GM12878 (cell line): ENCODE data around the gene OR2AT4. TPM values are rescaled to one million over a fixed set of nuclear protein-coding genes. Genes with fewer than 3 reads are reported as not detected.

Source experiments
- ATAC-seq: fragments of 200-7000 bp; cut with Tn5 transposase; 3 replicates; pipeline ENCODE4 v1.9.1; 2020; ENCODE audit warnings: mild to moderate bottlenecking, moderate library complexity
- BruUV-seq: library from RNA; stranded (reverse); fragments of 400-500 nt; replicated peaks from 2 replicates; lab custom pipeline; 2021; lab: Mats Ljungman, UMichigan
- CTCF ChIA-PET: fragments of 300-600 bp; sonication (Branson Sonifier 250); formaldehyde crosslinking; extraction: SDS; loops from one replicate; lab custom pipeline; 2021; ENCODE audit warnings: inconsistent platforms; lab: Yijun Ruan, JAX
- POLR2A ChIA-PET: fragments of 350-600 bp; formaldehyde crosslinking; extraction: SDS; loops from one replicate; lab custom pipeline; 2021; ENCODE audit warnings: inconsistent platforms; lab: Charles Lee
- RAD21 ChIA-PET: fragments of 300-600 bp; sonication (Branson Sonifier 250); formaldehyde crosslinking; loops from one replicate; lab custom pipeline; 2023; ENCODE audit warnings: antibody characterized with exemption; ENCODE audit not compliant: unreplicated experiment; lab: Charles Lee
- SMC1A ChIA-PET: fragments of 300-600 bp; sonication (Branson Sonifier 250); formaldehyde crosslinking; loops from one replicate; lab custom pipeline; 2023; ENCODE audit not compliant: unreplicated experiment, uncharacterized antibody; lab: Charles Lee
- DNase-seq: peaks from one replicate; pipeline ENCODE4 v3.0.0-alpha.2; 2011; ENCODE audit warnings: low read depth, low spot score
- FAIRE-seq: peaks from 3 replicates; lab custom pipeline; 2011; peaks lifted over from hg19 to GRCh38; lab: Jason Lieb, UNC
- H2AFZ ChIP-seq: 2 replicates; pipeline ENCODE4 v1.6.0; 2011; ENCODE audit warnings: low read depth, low read length, control low read depth; ENCODE audit not compliant: control insufficient read depth
- H3K27ac ChIP-seq: 2 replicates; pipeline ENCODE4 v1.5.1; 2011; ENCODE audit warnings: control low read depth; ENCODE audit not compliant: control insufficient read depth, insufficient read depth
- H3K27me3 ChIP-seq, 2 experiments: replicated peaks in 1 of 2; 2 replicates each; pipeline versions ENCODE4 v1.6.0 to v1.6.1; 2011; ENCODE audit warnings: low read length in 1 of 2; ENCODE audit not compliant: control insufficient read depth in 2 of 2, insufficient read depth in 2 of 2
- H3K36me3 ChIP-seq, 2 experiments: 2 replicates each; pipeline ENCODE4 v1.5.1; 2011; ENCODE audit warnings: low read length in 1 of 2; ENCODE audit not compliant: control insufficient read depth in 2 of 2, insufficient read depth in 2 of 2
- H3K4me1 ChIP-seq: 2 replicates; pipeline ENCODE4 v1.6.1; 2011; ENCODE audit warnings: mild to moderate bottlenecking, low read length, moderate library complexity, mixed read lengths; ENCODE audit not compliant: control insufficient read depth, insufficient read depth
- H3K4me2 ChIP-seq: 2 replicates; pipeline ENCODE4 v1.6.0; 2011; ENCODE audit warnings: control low read depth; ENCODE audit not compliant: control insufficient read depth, insufficient read depth
- H3K4me3 ChIP-seq: fragments of 200-600 bp; sonication (generic); 2 replicates; pipeline ENCODE4 v1.5.1; 2016
- H3K79me2 ChIP-seq: 2 replicates; pipeline ENCODE4 v1.6.0; 2011; ENCODE audit warnings: low read length; ENCODE audit not compliant: control insufficient read depth, insufficient read depth
- H3K9ac ChIP-seq: 2 replicates; pipeline ENCODE4 v1.8.0; 2011; ENCODE audit warnings: low read length, control low read depth, mixed read lengths; ENCODE audit not compliant: control insufficient read depth, insufficient read depth
- H3K9me3 ChIP-seq: replicated peaks from 3 replicates; pipeline ENCODE4 v1.5.1; 2011; ENCODE audit warnings: mild to moderate bottlenecking, low read length; ENCODE audit not compliant: control insufficient read depth, insufficient read depth
- H4K20me1 ChIP-seq: 2 replicates; pipeline ENCODE4 v1.6.0; 2011; ENCODE audit not compliant: control insufficient read depth, insufficient read depth
- ATF7 ChIP-seq: fragments of 450-650 bp; IDR thresholded peaks from 2 replicates; pipeline ENCODE4 v1.6.1; 2016; ENCODE audit warnings: low read depth, mild to moderate bottlenecking
- CHD4 ChIP-seq: fragments of 200-600 bp; sonication (generic); IDR thresholded peaks from 2 replicates; pipeline ENCODE4 v1.6.1; 2016; ENCODE audit warnings: mild to moderate bottlenecking
- EGR1 ChIP-seq, 2 experiments: IDR thresholded peaks; 1 replicate in 1 of 2; 2 replicates in 1 of 2; pipeline ENCODE4 v1.6.1; 2011 to 2012; ENCODE audit warnings: low read depth in 2 of 2, low read length in 2 of 2, borderline replicate concordance in 1 of 2, mild to moderate bottlenecking in 1 of 2, moderate library complexity in 1 of 2
- HDGF ChIP-seq: fragments of 450-650 bp; IDR thresholded peaks from 2 replicates; pipeline ENCODE4 v1.6.1; 2016; ENCODE audit warnings: antibody characterized with exemption
- KDM1A ChIP-seq: fragments of 200-600 bp; sonication (generic); IDR thresholded peaks from 2 replicates; pipeline ENCODE4 v1.6.1; 2016; ENCODE audit warnings: borderline replicate concordance
- MEF2A ChIP-seq: IDR thresholded peaks from 2 replicates; pipeline ENCODE4 v1.6.1; 2011; ENCODE audit warnings: low read depth, mild to moderate bottlenecking, low read length, moderate library complexity; ENCODE audit not compliant: insufficient read depth
- MXI1 ChIP-seq: fragments of 150-350 bp; IDR thresholded peaks from 2 replicates; pipeline ENCODE4 v1.6.1; 2011; ENCODE audit warnings: low read depth, mild to moderate bottlenecking, inconsistent platforms, low read length, improper control_type of control experiment
- MYC ChIP-seq: IDR thresholded peaks from 2 replicates; pipeline ENCODE4 v1.6.1; 2011; ENCODE audit warnings: mild to moderate bottlenecking, low read length, moderate library complexity, inconsistent platforms; ENCODE audit not compliant: insufficient read depth, insufficient replicate concordance, insufficient read length, severe bottlenecking
- SIX5 ChIP-seq: IDR thresholded peaks from 2 replicates; pipeline ENCODE4 v1.6.1; 2011; ENCODE audit warnings: mild to moderate bottlenecking, low read depth, low read length, moderate library complexity; ENCODE audit not compliant: severe bottlenecking
- SUPT20H ChIP-seq: IDR thresholded peaks from 2 replicates; pipeline ENCODE4 v1.6.1; 2011; ENCODE audit warnings: low read depth, mild to moderate bottlenecking, low read length, moderate library complexity, borderline replicate concordance; ENCODE audit not compliant: control insufficient read depth
- TBL1XR1 ChIP-seq: IDR thresholded peaks from 2 replicates; pipeline ENCODE4 v1.6.1; 2012; ENCODE audit warnings: low read depth, low read length, improper control_type of control experiment
- TCF7 ChIP-seq: IDR thresholded peaks from 2 replicates; pipeline ENCODE4 v1.6.1; 2014; ENCODE audit warnings: antibody characterized with exemption, borderline replicate concordance
- WGBS: methylation state at CpG from one replicate; pipeline ENCODE4 v1.1.6; 2016; ENCODE audit warnings: low lambda C conversion rate; ENCODE audit not compliant: insufficient replicate concordance, insufficient coverage; ENCODE audit errors: missing lambda C conversion rate; 5-methylcytosine and 5-hydroxymethylcytosine counted together
- in situ Hi-C: fragments of 300-500 bp; cut with MboI; formaldehyde crosslinking; loops from 9 replicates; pipeline ENCODE4 v1.14.3; 2018; ENCODE audit warnings: mixed read lengths
- intact Hi-C: fragments of 100-400 bp; cut with micrococcal nuclease; formaldehyde crosslinking; loops from one replicate; pipeline ENCODE4 v1.14.2; 2022; ENCODE audit not compliant: unreplicated experiment
- polyA plus RNA-seq, 11 experiments: library from polyadenylated mRNA; depleted of rRNA in 4 of 11; unstranded in 6 of 11; stranded (reverse) in 5 of 11; fragments of >200 nt; fragmentation: Nextera tagmentation in 4 of 11; fragmentation: Illumina TruSeq in 1 of 11; extraction: Ambion mirVana in 4 of 11; extraction: Trizol in 1 of 11; gene quantifications; 1 replicate in 1 of 11; 2 replicates in 10 of 11; pipeline versions ENCODE4 v1.2.1 to v1.2.3, GENCODE V29; 2011 to 2016; ENCODE audit warnings: inconsistent platforms in 2 of 11, missing spikeins in 2 of 11, low read depth in 1 of 11
- total RNA-seq, 4 experiments: library from RNA; depleted of rRNA in 3 of 4; stranded (reverse); fragments of >200 nt in 3 of 4; fragmentation: Illumina TruSeq in 1 of 4; extraction: Trizol in 1 of 4; gene quantifications; 2 replicates each; pipeline versions ENCODE4 v1.2.1 to v1.2.3, GENCODE V29; 2013 to 2021
- TF ChIP-seq, protein P1 (sequence below): IDR thresholded peaks from 2 replicates; pipeline ENCODE4 v1.6.1; 2012; ENCODE audit warnings: low read length, inconsistent platforms
- TF ChIP-seq, protein P2 (sequence below): IDR thresholded peaks from 2 replicates; pipeline ENCODE4 v1.6.1; 2011; ENCODE audit warnings: mild to moderate bottlenecking, low read depth, low read length, moderate library complexity; ENCODE audit not compliant: insufficient replicate concordance

The OR2AT4 gene
- total and polyA plus RNA-seq, 10 of the 15 experiments (the other 5 are each of a cell fraction or from before 2014, with no cell fraction given) = 0.01 TPM; not detected in 9

DNA sequence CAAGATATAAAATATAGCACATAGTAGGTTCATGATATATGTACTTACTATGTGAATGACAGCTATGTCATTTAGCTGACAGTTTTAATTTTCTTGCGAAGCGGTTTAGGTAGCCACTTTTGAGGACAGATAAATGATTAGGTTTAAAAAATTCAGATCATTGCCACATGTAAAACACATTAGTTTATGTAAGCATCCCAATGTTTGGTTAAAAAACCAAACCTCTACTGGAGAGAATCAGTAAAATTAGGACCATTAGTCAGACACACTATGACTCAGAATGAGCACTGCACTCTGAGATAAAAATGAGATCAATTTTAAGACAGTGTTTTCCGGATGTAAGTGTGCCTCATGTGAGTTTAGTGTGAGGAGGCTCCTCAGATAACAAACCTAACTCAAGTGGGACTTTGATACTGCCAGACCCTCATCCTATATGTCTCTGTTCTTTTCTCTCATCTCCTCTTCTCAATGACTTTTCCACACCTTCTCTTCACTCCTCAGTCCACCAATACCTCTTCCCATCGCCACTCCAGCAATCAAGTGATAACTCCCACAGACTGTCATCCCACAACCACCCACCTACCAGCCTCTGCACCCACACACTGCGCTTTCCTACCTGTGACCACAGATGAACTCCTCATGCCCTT, 6.8 kb upstream of the OR2AT4 start:
- SMC1A ChIA-PET = interaction anchor here (0.6 to 3.8 kb wide), 5 partner anchors 54 to 176 kb away, joined by 3 to 20 read pairs (median 3); no protein-coding TSS in a partner anchor
- no peaks in the 10 kb centered on the region for H3K79me2 ChIP-seq
- in situ Hi-C loops = no loop called here
- peak overlapping the region; percentile 22; the same call in 1 of the 2 replicates for H3K4me2 ChIP-seq
- no TSS peak for BruUV-seq
- no peaks in the 10 kb centered on the region for H3K27me3 ChIP-seq
- intact Hi-C loops = loop anchor here (5.0 kb wide), 1 partner anchor 51 kb away; no protein-coding TSS in a partner anchor
- ATAC-seq = peak; percentile 57
- H3K4me3 ChIP-seq = peak overlapping the region; percentile 28; the same call in 1 of the 2 replicates
- H3K27ac ChIP-seq = no peak overlapping the region
- H3K9me3 ChIP-seq = no peaks in the 10 kb centered on the region
- no peak overlapping the region for H3K9ac ChIP-seq
- H3K4me1 ChIP-seq = peaks cover 8% of the 10 kb centered on the region; the same call in 1 of the 2 replicates
- no peaks in the 10 kb centered on the region for H4K20me1 ChIP-seq
- FAIRE-seq = no peak
- RAD21 ChIA-PET = interaction anchor here (0.7 kb wide), 2 partner anchors 39 to 174 kb away, joined by 3 to 4 read pairs; no protein-coding TSS in a partner anchor
- POLR2A ChIA-PET = interaction anchor here (0.7 kb wide), 1 partner anchor 10 kb away, joined by 6 read pairs; no protein-coding TSS in a partner anchor
- WGBS = 22% methylated on average over 5 of the region's 5 CpGs
- peak overlapping the region; percentile 5; the same call in 1 of the 2 replicates for H2AFZ ChIP-seq
- CTCF ChIA-PET = interaction anchor here (0.7 to 3.6 kb wide), 6 partner anchors 10 to 81 kb away, joined by 3 to 20 read pairs (median 4); no protein-coding TSS in a partner anchor
- peak; percentile 50 for DNase-seq
- H3K36me3 ChIP-seq = no peaks in the 10 kb centered on the region
- TF ChIP-seq EGR1 (IDR thresholded peaks at IDR 0.05; ENCODE audit: borderline replicate concordance in 1 of 2, low read depth in 2 of 2, low read length in 2 of 2) (peak in 1 of 2 experiments; percentile 34; a peak in 1 of 3 replicates), MXI1 (no peak), MYC (no peak), CHD4 (no peak), TBL1XR1 (no peak), MEF2A (no peak), HDGF (peak; percentile 26; the same call in 1 of the 2 replicates), SIX5 (no peak), TCF7 (no peak), ATF7 (peak; percentile 53), KDM1A (no peak), SUPT20H (no peak)
- TF ChIP-seq, protein P1, sequence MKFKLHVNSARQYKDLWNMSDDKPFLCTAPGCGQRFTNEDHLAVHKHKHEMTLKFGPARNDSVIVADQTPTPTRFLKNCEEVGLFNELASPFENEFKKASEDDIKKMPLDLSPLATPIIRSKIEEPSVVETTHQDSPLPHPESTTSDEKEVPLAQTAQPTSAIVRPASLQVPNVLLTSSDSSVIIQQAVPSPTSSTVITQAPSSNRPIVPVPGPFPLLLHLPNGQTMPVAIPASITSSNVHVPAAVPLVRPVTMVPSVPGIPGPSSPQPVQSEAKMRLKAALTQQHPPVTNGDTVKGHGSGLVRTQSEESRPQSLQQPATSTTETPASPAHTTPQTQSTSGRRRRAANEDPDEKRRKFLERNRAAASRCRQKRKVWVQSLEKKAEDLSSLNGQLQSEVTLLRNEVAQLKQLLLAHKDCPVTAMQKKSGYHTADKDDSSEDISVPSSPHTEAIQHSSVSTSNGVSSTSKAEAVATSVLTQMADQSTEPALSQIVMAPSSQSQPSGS = peak; percentile 31; the same call in 1 of the 2 replicates
- TF ChIP-seq, protein P2, sequence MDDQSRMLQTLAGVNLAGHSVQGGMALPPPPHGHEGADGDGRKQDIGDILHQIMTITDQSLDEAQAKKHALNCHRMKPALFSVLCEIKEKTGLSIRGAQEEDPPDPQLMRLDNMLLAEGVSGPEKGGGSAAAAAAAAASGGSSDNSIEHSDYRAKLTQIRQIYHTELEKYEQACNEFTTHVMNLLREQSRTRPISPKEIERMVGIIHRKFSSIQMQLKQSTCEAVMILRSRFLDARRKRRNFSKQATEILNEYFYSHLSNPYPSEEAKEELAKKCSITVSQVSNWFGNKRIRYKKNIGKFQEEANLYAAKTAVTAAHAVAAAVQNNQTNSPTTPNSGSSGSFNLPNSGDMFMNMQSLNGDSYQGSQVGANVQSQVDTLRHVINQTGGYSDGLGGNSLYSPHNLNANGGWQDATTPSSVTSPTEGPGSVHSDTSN = no peak
